Stimulated activated CD8-positive, alpha-beta memory T cell treated with anti-CD3 and anti-CD28 coated beads, Interleukin-12 subunit alpha, Interleukin-12 subunit beta, amount 100 ng/mL, for 24 hours (primary cell): ENCODE results near the gene RAET1L.
"Not testable (repeated sequence)": the region's sequence is repeated elsewhere in the genome, so short reads cannot be mapped to it uniquely, and the experiment has no call there.

ENCODE experiments used
- DNase-seq: peaks from one replicate; pipeline ENCODE4 v3.0.0-alpha.2; 2020; ENCODE audit errors: extremely low read depth

RAET1L gene

GRCh38 chr6:149991472-149991795 lies 33.9 kb downstream of the RAET1L start:
- not testable (repeated sequence) for DNase-seq

- no peak for DNase-seq
Observed at GRCh38 chr6:149990661-149991471, 34.5 kb downstream of the RAET1L start.

GRCh38 chr6:149990212-149990660 lies 35.1 kb downstream of the RAET1L start:
- no peak for DNase-seq

- no peak for DNase-seq
Observed at GRCh38 chr6:149988550-149989346, 36.6 kb downstream of the RAET1L start.

GRCh38 chr6:149987602-149988107 lies 37.7 kb downstream of the RAET1L start:
- no peak for DNase-seq

- DNase-seq: no peak
Observed at GRCh38 chr6:149985481-149985937, 39.8 kb downstream of the RAET1L start.

GRCh38 chr6:149984773-149985172 lies 40.6 kb downstream of the RAET1L start:
- DNase-seq: no peak

- no peak for DNase-seq
Observed at GRCh38 chr6:149983145-149983544, 42.2 kb downstream of the RAET1L start.

GRCh38 chr6:149979293-149979692 lies 46.0 kb downstream of the RAET1L start:
- DNase-seq: no peak

- DNase-seq: no peak
Observed at GRCh38 chr6:149978610-149979009, 46.7 kb downstream of the RAET1L start.

- no peak for DNase-seq
Observed at GRCh38 chr6:149977221-149977620, 48.1 kb downstream of the RAET1L start.

- no peak for DNase-seq
Observed at GRCh38 chr6:149975400-149975799, 49.9 kb downstream of the RAET1L start.

GRCh38 chr6:149974825-149975224 lies 50.5 kb downstream of the RAET1L start:
- DNase-seq: no peak

GRCh38 chr6:149974394-149974793 lies 50.9 kb downstream of the RAET1L start:
- DNase-seq: not testable (repeated sequence)

GRCh38 chr6:149969635-149970034 lies 55.7 kb downstream of the RAET1L start:
- DNase-seq: no peak

GRCh38 chr6:149968909-149969308 lies 56.4 kb downstream of the RAET1L start:
- DNase-seq: not testable (repeated sequence)
